GM18526 (cell line): ENCODE measurements around the gene LTF.

Source experiments
- POLR2A ChIP-seq: IDR thresholded peaks from 3 replicates; pipeline ENCODE4 v1.6.1; 2011; ENCODE audit not compliant: insufficient read length; ENCODE audit errors: extremely low read depth

LTF gene

DNA sequence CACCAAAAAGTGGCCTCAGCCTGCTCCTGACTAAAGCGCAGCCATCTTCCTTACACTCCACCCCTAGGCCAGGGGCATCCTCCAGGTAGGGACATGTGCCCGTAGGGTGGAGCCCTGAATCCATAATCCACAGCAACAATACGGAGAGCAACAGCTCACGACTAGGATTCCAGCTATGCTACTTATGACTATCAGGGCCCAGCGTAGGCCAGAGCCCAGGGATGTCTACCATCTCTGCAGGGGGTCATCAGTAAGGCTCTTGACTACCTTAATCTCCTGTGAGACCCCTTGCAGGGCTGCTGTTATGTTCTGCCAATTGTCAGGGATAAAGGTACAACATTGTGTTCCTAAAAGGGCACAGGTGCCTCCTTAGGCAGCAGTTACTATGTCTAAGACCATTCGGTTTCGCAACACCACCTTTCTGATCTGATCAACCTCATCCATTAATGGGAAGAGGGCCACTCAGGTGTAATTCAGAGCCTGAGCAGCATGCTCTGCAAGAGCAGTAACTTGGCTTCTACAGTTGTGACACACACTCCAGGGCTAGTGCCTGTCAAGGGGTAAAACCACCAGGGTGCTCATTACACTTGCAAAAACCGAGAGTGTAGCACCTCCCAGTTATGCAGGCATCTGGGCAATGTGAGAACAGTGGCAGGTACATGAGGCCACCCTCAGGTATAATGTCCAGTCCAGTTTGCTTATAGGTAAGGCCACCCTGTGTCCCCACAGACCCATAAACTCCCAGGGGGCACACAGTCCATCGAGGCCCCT lies 46.7 kb downstream of the LTF start:
- TF ChIP-seq POLR2A, result no peak

DNA sequence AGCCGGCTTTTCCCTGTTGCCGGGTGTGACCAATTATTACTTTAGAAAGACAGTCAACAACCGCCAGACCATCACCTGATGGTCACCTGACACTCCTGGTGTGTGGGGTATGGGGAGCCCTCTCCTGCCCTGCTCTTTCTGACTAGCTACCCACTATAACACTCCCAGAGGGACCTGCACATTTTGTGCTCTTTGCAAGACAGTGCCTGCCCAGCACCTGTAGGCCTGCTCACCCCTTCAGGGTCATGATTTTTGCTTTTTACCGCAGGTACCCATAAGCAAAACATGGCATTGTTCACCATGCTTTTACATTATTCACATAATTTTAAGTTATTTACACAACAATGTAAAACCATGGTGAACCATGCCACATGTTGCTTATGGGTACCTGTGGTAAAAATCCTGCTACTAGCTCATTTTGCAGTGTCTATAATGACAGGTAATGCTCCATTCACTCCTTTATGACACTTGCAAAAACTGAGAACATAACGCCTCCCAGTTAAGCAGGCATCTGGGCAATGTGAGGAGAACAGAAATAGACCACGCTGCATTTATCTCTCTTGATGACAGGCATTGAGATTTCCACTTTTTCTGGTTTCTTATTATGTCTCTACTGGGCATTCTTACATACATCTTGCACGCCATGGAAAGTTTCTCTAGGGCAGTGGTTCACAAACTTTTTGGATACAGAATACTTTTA lies 47.7 kb downstream of the LTF start:
- TF ChIP-seq POLR2A, result no peak

DNA sequence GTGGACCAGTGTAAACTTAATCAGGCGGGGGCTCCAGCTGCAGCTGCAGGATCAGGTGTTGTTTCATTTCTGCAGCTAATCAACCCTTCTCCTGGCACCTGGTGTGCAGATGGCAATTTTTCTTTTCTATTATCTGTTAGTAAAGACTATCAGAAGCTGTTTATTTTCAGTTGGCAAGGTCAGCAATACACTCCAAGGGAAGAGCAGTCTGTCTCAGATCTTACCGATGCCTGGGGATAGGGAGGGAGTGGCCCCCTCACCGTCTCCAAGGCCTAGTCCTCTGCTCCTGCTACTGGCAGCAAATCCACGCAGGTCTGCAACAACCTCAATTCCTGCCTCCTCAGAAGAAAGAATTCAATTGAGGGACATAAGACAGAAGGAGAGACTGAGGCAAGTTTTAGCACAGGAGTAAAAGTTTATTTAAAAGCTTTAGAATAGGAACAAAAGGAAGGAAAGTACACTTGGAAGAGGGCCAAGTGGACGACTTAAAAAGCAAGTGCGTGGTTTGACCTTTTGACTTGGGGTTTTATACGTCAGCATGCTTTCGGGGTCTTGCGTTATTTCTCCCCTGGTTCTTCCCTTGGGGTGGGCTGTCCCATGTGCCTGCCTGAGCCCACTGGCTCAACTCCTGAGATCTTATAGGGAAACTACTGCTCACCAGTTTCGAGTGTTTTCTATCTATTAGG lies 48.4 kb downstream of the LTF start:
- no peak for TF ChIP-seq POLR2A

DNA sequence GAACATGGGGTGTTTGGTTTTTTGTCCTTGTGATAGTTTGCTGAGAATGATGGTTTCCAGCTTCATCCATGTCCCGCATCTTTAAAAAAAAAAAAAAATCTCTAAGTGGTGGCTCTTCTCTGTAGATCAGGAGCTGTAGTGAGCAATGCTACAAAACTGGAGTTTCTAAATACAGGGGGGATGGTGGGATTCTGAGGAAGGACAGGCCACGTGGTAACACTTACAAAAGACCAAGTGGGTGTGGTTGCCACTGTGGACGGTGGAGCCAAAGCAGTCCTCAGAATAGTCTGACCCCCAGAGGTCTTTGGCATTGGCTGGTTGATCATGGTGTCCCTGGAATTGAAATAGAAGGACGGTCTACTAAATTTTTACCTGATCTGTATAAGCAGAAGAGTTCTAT lies 50.0 kb downstream of the LTF start:
- no peak for TF ChIP-seq POLR2A

DNA sequence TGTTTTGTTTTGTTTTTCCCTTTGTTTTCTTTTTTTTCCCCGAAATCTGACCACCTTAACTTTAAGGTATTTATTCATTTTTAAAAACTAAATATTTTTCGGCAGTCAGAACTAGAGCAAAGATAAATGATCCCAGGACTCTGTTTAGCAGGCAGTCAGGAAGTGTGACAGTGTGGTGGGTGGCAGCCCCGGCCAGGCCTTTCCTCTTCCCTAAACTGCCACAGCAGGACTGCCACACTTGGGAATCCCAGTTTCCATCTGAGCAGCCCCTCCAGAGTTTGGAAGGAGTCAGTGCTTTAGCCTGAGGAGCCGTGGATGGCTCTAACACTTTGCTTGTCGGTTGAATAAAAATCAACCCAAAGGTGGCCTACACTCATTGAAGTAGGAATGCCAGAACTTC lies 50.8 kb downstream of the LTF start:
- TF ChIP-seq POLR2A, result no peak

DNA sequence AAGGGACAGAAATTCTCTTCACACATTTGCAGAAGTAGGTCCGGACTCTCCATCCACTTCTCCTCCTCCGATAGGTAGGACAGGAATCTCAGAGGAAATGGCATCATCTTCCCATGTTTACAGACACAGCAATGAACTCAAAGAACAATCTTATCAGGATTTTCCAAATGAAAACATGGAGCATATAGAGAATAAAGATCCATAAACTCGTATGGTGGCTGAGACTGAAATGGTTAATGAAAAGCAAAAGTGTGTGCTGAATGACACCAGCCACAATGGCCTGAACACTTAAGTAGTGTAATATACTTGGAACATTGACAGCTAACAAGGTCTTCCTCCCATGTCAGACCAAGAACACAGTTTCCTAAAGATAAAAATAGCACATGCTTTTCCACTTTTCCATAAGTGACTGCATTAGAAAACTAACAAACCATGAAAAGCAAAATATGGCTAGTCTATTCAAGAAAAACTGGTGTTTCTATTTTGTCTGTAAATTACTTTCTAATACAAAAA lies 51.9 kb downstream of the LTF start:
- no peak for TF ChIP-seq POLR2A

DNA sequence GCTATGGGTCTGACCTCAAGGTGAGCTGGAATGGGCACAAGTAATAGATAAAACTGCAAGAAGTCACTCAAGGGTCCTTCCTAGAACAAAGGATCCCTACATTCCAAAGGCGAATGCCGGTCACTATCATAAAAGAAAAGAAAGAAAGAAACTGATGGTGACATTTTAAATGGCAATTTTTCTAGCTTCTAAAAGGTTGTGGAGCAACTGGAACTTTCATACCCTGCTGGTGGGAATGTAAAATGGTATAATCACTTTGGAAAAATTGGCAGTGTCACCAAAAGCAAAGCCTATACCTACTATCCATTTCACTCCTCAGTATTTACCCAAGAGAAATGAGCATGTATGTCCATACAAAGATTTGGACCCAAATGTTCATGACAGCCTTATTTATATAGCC lies 53.4 kb downstream of the LTF start:
- no peak for TF ChIP-seq POLR2A

DNA sequence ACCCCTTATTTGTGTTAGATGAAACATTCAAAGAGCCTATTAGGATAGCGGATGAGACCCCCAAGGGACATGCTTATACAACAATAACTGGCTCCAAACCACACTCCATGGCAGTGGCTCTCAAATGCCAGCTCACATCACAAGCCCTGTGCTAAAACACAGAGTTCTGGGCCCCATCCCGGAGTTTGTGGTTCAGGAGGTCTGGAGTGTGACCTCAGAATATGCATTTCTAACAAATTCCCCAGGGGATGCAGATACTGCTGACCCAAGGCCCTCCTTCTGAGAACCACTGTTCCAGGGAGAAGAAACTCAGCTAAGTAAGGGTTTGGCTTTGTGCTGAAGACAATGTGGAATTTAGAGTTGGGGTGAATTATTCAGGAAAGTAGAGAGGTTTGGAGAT lies 54.0 kb downstream of the LTF start:
- no peak for TF ChIP-seq POLR2A

DNA sequence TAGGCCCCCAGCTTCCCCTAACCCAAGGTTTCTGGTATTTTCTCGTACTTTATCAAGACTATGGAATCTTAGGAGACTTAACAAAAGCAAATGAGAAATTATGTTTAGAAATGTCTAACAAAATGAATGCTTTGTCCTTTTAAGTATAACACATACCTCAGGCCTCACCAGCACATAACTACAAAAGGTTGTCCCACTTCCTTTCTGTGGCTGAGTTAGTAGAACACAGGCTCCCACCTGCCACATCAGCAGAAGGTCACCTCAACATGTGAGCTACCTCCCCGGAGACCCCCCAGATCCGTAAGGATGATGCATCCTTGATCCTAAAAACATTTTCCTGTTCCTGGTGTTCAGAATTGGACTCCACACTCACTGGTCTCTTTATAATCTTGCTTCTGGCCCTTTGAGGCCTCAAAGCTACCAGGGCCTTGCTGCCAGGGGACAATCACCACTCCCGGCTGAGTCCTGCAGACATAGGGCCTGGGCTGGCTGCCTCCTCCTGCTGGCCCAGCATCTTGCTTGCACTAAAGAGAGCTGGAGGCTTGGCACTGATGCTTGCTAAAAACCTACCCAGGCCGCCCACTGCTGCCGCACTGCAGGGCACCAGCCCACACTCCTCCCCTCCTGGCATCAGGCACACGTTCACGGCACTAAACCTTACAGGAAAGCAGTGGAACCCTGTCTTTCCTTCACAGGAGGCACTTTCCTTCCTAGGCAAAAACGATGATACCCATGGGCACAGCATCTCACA lies 54.8 kb downstream of the LTF start:
- no peak for TF ChIP-seq POLR2A

DNA sequence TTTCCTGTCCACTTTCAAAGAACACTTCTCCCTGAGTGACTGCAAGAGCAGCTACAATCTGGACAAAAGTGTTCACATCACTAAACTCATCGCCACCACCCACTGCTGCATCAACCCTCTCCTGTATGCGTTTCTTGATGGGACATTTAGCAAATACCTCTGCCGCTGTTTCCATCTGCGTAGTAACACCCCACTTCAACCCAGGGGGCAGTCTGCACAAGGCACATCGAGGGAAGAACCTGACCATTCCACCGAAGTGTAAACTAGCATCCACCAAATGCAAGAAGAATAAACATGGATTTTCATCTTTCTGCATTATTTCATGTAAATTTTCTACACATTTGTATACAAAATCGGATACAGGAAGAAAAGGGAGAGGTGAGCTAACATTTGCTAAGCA lies 55.9 kb downstream of the LTF start:
- no peak for TF ChIP-seq POLR2A

DNA sequence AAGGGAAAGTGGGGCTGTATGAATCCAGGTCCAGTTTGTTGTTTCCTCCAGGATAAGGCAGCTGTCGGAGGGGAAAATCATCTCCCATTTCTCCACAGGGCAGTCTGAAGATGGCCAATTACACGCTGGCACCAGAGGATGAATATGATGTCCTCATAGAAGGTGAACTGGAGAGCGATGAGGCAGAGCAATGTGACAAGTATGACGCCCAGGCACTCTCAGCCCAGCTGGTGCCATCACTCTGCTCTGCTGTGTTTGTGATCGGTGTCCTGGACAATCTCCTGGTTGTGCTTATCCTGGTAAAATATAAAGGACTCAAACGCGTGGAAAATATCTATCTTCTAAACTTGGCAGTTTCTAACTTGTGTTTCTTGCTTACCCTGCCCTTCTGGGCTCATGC lies 56.7 kb downstream of the LTF start:
- no peak for TF ChIP-seq POLR2A

DNA sequence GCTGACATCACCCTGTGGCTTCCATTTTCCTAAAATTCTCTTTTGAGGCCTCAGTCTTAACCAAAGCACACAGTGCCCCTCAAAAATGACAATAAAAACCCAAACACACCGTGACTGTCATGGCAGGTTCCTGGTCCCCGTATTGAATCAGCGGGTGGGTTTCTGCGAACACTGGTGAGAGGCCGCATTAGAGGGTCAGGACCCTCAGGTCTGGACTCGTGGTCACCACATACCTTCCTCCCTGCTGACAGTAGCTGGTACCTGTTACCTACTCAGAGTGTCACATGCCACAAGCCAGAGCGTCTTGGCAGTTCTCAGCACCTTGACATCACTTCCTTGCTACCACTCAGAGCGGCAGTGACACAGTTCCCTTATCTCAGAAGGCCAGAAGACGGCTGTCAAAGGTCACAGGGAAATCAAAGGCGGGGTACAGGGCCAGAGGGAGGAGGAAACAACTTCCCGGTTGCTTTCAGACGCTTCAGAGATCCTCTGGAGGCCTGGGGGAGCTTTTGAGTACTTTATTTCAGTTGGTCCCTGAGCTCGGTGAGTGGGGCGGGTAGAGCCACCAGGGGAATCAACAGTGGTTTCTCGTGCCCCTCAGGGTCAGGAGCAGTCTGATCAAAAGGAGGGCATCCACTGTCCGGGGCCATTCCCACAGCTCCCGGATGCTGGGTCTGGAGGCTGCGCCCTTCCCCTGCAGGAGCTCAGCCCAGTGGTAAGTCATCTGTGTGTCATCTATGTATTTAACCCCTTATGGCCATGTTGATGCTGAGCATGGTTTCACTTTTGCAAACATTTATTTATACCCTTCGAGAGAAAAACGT lies 57.7 kb downstream of the LTF start, which contains the start of the genes CCR5AS and CCRL2:
Gene CCR5AS, minus strand, starts transcription at position 279 of the 824 bp plus-strand sequence.
Gene CCRL2, plus strand, starts transcription at position 472 of the 824 bp plus-strand sequence. CDS start 821 bp downstream, outside the sequence.
- TF ChIP-seq POLR2A, result no peak

DNA sequence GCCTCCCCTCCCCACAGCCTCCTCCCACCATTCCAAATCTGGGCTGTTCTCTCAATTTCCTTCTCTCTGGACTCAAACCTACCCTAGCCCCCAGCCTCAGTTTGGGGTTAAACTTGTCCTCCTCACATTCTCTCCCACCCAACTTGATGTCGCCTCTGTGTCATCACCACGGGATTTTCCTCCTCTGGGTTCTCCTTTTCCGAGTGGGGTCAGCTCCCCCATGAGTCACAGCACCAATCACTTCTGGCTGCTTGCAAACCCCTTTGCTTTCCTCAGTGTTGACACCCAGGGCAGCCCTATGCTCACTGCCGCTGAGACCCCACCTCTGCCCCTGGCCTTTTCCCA lies 58.3 kb downstream of the LTF start:
- no peak for TF ChIP-seq POLR2A

DNA sequence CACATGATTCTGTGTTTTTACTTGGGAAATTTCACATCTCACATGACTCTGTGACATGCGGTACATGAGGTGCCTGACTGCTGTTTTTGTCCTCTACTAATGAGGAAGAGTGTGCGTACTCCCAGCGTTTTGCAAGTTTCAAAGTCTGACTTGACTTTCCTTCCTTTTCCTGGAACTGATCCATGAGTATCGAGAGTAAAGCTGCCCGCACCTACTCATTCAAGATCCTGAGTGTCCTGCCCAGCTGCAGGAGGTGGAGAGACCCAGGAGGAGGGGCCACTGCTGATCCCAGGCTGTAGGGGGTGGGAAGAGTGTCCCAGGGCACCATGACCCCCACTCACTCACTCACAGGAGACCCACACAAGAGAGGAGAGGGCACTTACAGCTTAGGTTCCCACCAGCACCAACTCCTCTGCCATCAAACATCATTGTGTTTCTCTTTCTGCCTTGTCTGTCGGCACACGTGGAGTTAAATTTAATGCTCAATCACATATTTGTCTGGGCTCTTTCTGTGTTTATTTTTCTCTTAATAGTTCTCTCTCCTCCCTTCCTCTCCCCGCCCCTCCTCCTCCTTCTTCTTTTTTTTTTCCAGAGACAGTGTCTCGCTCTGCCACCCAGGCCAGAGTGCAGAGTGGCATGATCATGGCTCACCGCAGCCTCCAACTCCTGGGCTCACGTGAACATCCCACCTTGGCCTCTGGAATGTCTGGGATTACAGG lies 59.2 kb downstream of the LTF start:
- TF ChIP-seq POLR2A, result no peak
